H1 (cell line): ENCODE measurements around the gene SNX30. TPM values are rescaled to one million over a fixed set of nuclear protein-coding genes. Genes with fewer than 3 reads are reported as not detected.

ENCODE experiments used
- CTCF ChIA-PET: fragments of 300-600 bp; sonication (Branson Sonifier 250); formaldehyde crosslinking; loops from one replicate; lab custom pipeline; 2021; ENCODE audit not compliant: partially characterized antibody; lab: Charles Lee
- POLR2A ChIA-PET: fragments of 300-600 bp; sonication (Branson Sonifier 250); formaldehyde crosslinking; loops from one replicate; lab custom pipeline; 2021; ENCODE audit warnings: inconsistent platforms; ENCODE audit not compliant: partially characterized antibody; lab: Charles Lee
- DNase-seq, 2 experiments: peaks; one replicate each; pipeline versions ENCODE4 v3.0.0 to v3.0.0-alpha.2; 2010 to 2022; ENCODE audit warnings: low spot score in 2 of 2, low read depth in 1 of 2, mixed read lengths in 1 of 2
- FAIRE-seq: peaks from 2 replicates; lab custom pipeline; 2011; peaks lifted over from hg19 to GRCh38; lab: Jason Lieb, UNC
- H2AFZ ChIP-seq: 2 replicates; pipeline ENCODE4 v1.8.1; 2012; ENCODE audit warnings: low read length, inconsistent platforms
- H2AK5ac ChIP-seq: 2 replicates; pipeline ENCODE4 v1.6.1; 2013; ENCODE audit warnings: low read depth, low read length
- H2BK120ac ChIP-seq: replicated peaks from 2 replicates; pipeline ENCODE3; 2013; ENCODE audit warnings: low read depth, low read length, inconsistent platforms
- H2BK12ac ChIP-seq: 2 replicates; pipeline ENCODE4 v1.6.1; 2013; ENCODE audit warnings: low read depth, low read length
- H2BK15ac ChIP-seq: 2 replicates; pipeline ENCODE4 v1.6.1; 2013; ENCODE audit warnings: low read length
- H2BK20ac ChIP-seq: 2 replicates; pipeline ENCODE4 v1.6.1; 2013; ENCODE audit warnings: low read length
- H2BK5ac ChIP-seq: 2 replicates; pipeline ENCODE4 v1.6.1; 2013; ENCODE audit warnings: low read depth, low read length
- H3K14ac ChIP-seq: 2 replicates; pipeline ENCODE4 v1.6.1; 2013; ENCODE audit warnings: inconsistent platforms; ENCODE audit not compliant: insufficient read length
- H3K18ac ChIP-seq: 2 replicates; pipeline ENCODE4 v1.6.1; 2013; ENCODE audit warnings: low read length; ENCODE audit errors: extremely low read depth
- H3K23ac ChIP-seq: 2 replicates; pipeline ENCODE4 v1.6.1; 2013; ENCODE audit warnings: inconsistent platforms; ENCODE audit not compliant: insufficient read length
- H3K23me2 ChIP-seq: 2 replicates; pipeline ENCODE4 v1.6.1; 2013; ENCODE audit warnings: low read depth, low read length
- H3K27ac ChIP-seq: 2 replicates; pipeline ENCODE4 v1.6.1; 2011; ENCODE audit warnings: low read depth, low read length, inconsistent platforms
- H3K27me3 ChIP-seq, 4 experiments: replicated peaks in 1 of 4; 1 replicate in 1 of 4; 2 replicates in 3 of 4; pipeline versions ENCODE4 v1.6.1 to v1.8.1; 2011 to 2013; ENCODE audit warnings: low read length in 3 of 4, mild to moderate bottlenecking in 3 of 4, inconsistent platforms in 2 of 4, mixed read lengths in 2 of 4, moderate library complexity in 1 of 4; ENCODE audit not compliant: control insufficient read depth in 3 of 4, insufficient read depth in 3 of 4; ENCODE audit errors: extremely low read depth in 1 of 4
- H3K36me3 ChIP-seq, 4 experiments: 2 replicates each; pipeline versions ENCODE4 v1.6.1 to v1.8.1; 2011 to 2013; ENCODE audit warnings: mild to moderate bottlenecking in 4 of 4, low read length in 3 of 4, moderate library complexity in 2 of 4, control low read depth in 1 of 4, inconsistent platforms in 1 of 4; ENCODE audit not compliant: insufficient read depth in 4 of 4, control insufficient read depth in 2 of 4
- H3K4ac ChIP-seq: replicated peaks from 2 replicates; pipeline ENCODE3; 2013; ENCODE audit warnings: low read length, low read depth, mixed read lengths, inconsistent platforms; ENCODE audit not compliant: insufficient read length
- H3K4me1 ChIP-seq, 4 experiments: replicated peaks in 1 of 4; 1 replicate in 1 of 4; 2 replicates in 3 of 4; pipeline versions ENCODE4 v1.6.1 to v1.8.1; 2011 to 2013; ENCODE audit warnings: low read length in 3 of 4, inconsistent platforms in 2 of 4, mixed read lengths in 1 of 4; ENCODE audit not compliant: insufficient read depth in 4 of 4, control insufficient read depth in 3 of 4
- H3K4me2 ChIP-seq, 2 experiments: 2 replicates each; pipeline versions ENCODE4 v1.6.1 to v1.8.1; 2011 to 2013; ENCODE audit warnings: low read depth in 2 of 2, low read length in 2 of 2, control low read depth in 1 of 2, inconsistent platforms in 1 of 2, mild to moderate bottlenecking in 1 of 2; ENCODE audit not compliant: insufficient read depth in 1 of 2
- H3K4me3 ChIP-seq, 4 experiments: fragments of 200-600, 300-600 bp in 1 of 4; sonication (generic), shearing (Covaris generic), sonication (Bioruptor Twin) in 1 of 4; 2 replicates each; pipeline versions ENCODE4 v1.5.1 to v1.8.1; 2011 to 2016; ENCODE audit warnings: low read length in 4 of 4, low read depth in 3 of 4, control low read depth in 2 of 4, inconsistent platforms in 2 of 4, mild to moderate bottlenecking in 2 of 4, mixed read lengths in 1 of 4, moderate library complexity in 1 of 4; ENCODE audit not compliant: insufficient read depth in 2 of 4; ENCODE audit errors: extremely low read depth in 1 of 4
- H3K56ac ChIP-seq: replicated peaks from 2 replicates; pipeline ENCODE3; 2013; ENCODE audit warnings: low read depth, mild to moderate bottlenecking, mixed read lengths, low read length, inconsistent platforms; ENCODE audit not compliant: insufficient read length
- H3K79me1 ChIP-seq: 2 replicates; pipeline ENCODE4 v1.6.1; 2013; ENCODE audit warnings: low read depth, low read length, control low read depth
- H3K79me2 ChIP-seq, 2 experiments: 2 replicates each; pipeline versions ENCODE4 v1.6.1 to v1.8.1; 2012 to 2013; ENCODE audit warnings: low read length in 2 of 2, mild to moderate bottlenecking in 2 of 2, inconsistent platforms in 1 of 2; ENCODE audit not compliant: insufficient read depth in 2 of 2, control insufficient read depth in 1 of 2
- H3K9ac ChIP-seq, 4 experiments: replicated peaks in 1 of 4; 1 replicate in 1 of 4; 2 replicates in 3 of 4; pipeline versions ENCODE4 v1.6.1 to v1.8.1; 2011 to 2013; ENCODE audit warnings: low read depth in 3 of 4, low read length in 3 of 4, control low read depth in 2 of 4, mild to moderate bottlenecking in 2 of 4, moderate library complexity in 2 of 4, inconsistent platforms in 1 of 4; ENCODE audit errors: extremely low read depth in 1 of 4
- H3K9me3 ChIP-seq, 2 experiments: 2 replicates each; pipeline versions ENCODE4 v1.6.1 to v1.8.1; 2012 to 2013; ENCODE audit warnings: mild to moderate bottlenecking in 2 of 2, moderate library complexity in 2 of 2, control low read depth in 1 of 2, inconsistent platforms in 1 of 2, low read depth in 1 of 2, low read length in 1 of 2, mixed read lengths in 1 of 2; ENCODE audit not compliant: insufficient read depth in 2 of 2
- H4K20me1 ChIP-seq, 2 experiments: replicated peaks in 1 of 2; 2 replicates each; pipeline versions ENCODE3 to v1.8.1; 2011 to 2013; ENCODE audit warnings: inconsistent platforms in 2 of 2, low read length in 2 of 2, mild to moderate bottlenecking in 1 of 2; ENCODE audit not compliant: insufficient read depth in 2 of 2, control insufficient read depth in 1 of 2
- H4K5ac ChIP-seq: 2 replicates; pipeline ENCODE4 v1.6.1; 2013; ENCODE audit warnings: low read length, low read depth, mixed read lengths, inconsistent platforms; ENCODE audit not compliant: insufficient read length
- H4K8ac ChIP-seq: 2 replicates; pipeline ENCODE4 v1.8.0; 2013; ENCODE audit warnings: mild to moderate bottlenecking, moderate library complexity, low read length, inconsistent platforms; ENCODE audit not compliant: insufficient read depth; ENCODE audit errors: extremely low read depth
- H4K91ac ChIP-seq: replicated peaks from 2 replicates; pipeline ENCODE3; 2013; ENCODE audit warnings: low read length, mixed read lengths, inconsistent platforms; ENCODE audit not compliant: insufficient read length
- GABPA ChIP-seq: IDR thresholded peaks from 2 replicates; pipeline ENCODE4 v1.6.1; 2011; ENCODE audit warnings: mild to moderate bottlenecking, low read length, moderate library complexity, borderline replicate concordance; ENCODE audit not compliant: insufficient read depth
- HDAC6 ChIP-seq: IDR thresholded peaks from one replicate; pipeline ENCODE4 v1.7.1; 2012; ENCODE audit warnings: low read depth, mild to moderate bottlenecking, inconsistent platforms, low read length, moderate library complexity
- NRF1 ChIP-seq: IDR thresholded peaks from 2 replicates; pipeline ENCODE4 v1.6.1; 2011; ENCODE audit warnings: mild to moderate bottlenecking, low read depth, low read length, improper control_type of control experiment
- RAD21 ChIP-seq, 2 experiments: IDR thresholded peaks in 1 of 2; conservative IDR thresholded peaks in 1 of 2; 2 replicates each; pipeline ENCODE4 v1.6.1; 2011; ENCODE audit warnings: low read depth in 2 of 2, low read length in 2 of 2, improper control_type of control experiment in 1 of 2, inconsistent platforms in 1 of 2, mild to moderate bottlenecking in 1 of 2, moderate library complexity in 1 of 2
- RBBP5 ChIP-seq: IDR thresholded peaks from 2 replicates; pipeline ENCODE4 v1.7.1; 2012; ENCODE audit warnings: low read depth, mild to moderate bottlenecking, inconsistent platforms, low read length, moderate library complexity, borderline replicate concordance
- SP4 ChIP-seq: IDR thresholded peaks from 2 replicates; pipeline ENCODE4 v1.6.1; 2012; ENCODE audit warnings: low read length, inconsistent platforms
- TAF1 ChIP-seq: IDR thresholded peaks from 2 replicates; pipeline ENCODE4 v1.6.1; 2011; ENCODE audit warnings: mild to moderate bottlenecking, low read depth, low read length
- TAF7 ChIP-seq: optimal IDR thresholded peaks from 2 replicates; pipeline ENCODE3; 2011; ENCODE audit warnings: low read depth, mild to moderate bottlenecking, inconsistent platforms, low read length, moderate library complexity, borderline replicate concordance
- ZNF274 ChIP-seq: IDR thresholded peaks from 2 replicates; pipeline ENCODE4 v1.7.0; 2012; ENCODE audit warnings: low read length, borderline replicate concordance; ENCODE audit errors: extremely low read depth
- WGBS, 2 experiments: shearing (Covaris generic) in 1 of 2; methylation state at CpG; one replicate each; pipeline versions ENCODE4 v1.1.6 to v1.1.7; 2013 to 2015; ENCODE audit warnings: low lambda C conversion rate in 2 of 2, mixed read lengths in 2 of 2, inconsistent platforms in 1 of 2, low coverage in 1 of 2, missing lambda C conversion rate in 1 of 2; ENCODE audit not compliant: insufficient replicate concordance in 2 of 2, insufficient coverage in 1 of 2, insufficient read length in 1 of 2; ENCODE audit errors: extremely low coverage in 1 of 2, missing lambda C conversion rate in 1 of 2; 5-methylcytosine and 5-hydroxymethylcytosine counted together
- polyA plus RNA-seq, 7 experiments: library from polyadenylated mRNA; depleted of rRNA in 3 of 7; stranded (reverse) in 5 of 7; unstranded in 2 of 7; fragments of >200 nt in 5 of 7; fragments of 200-250 nt in 2 of 7; gene quantifications; 1 replicate in 5 of 7; 2 replicates in 1 of 7; 4 replicates in 1 of 7; pipeline versions ENCODE4 v1.2.1 to v1.2.3, GENCODE V29; 2011 to 2013; ENCODE audit warnings: missing spikeins in 2 of 7, mixed read lengths in 2 of 7
- total RNA-seq: library from RNA; stranded (reverse); fragmentation: NEBNext Ultra II Directional; extraction: Animal tissue kit (Norgen Biotek cat#: 25700); gene quantifications from 2 replicates; pipeline ENCODE4 v1.2.1, GENCODE V29; 2021

Gene SNX30
- total and polyA plus RNA-seq, 2 of the 8 experiments (the other 6 are each of a cell fraction or from before 2014, with no cell fraction given), result 4.0 to 12.2 TPM

DNA sequence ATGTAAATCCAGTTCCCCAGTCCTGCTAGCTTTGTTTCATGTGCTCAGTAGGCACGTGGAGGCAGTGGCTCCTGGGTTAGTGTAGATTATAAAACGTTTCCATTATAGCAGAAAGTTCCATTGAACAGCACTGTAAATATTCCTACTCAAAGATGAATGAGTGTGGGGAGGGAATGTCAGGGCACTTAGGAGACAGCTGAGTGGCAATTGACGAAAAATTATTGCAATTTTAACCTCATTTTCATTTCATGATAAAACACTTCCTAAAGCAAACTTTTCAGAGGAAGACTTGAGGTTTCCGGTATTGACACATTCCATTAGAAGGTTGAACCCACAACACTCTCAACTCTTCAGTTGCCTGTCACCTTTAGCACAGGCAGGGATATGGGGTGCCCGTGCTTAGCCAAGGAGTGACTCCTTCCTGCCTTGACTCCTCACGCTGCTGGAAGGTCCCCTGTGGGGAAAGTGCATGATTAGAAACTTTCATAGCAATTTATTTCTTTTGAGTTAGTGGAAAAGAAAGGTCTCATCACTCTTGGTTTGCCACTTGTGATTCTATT, 98.9 kb downstream of the SNX30 start:
- Histone ChIP-seq H2BK15ac (no peak overlapping the region), H3K4ac (no peak overlapping the region), H3K9ac (no peak overlapping the region), H2BK12ac (no peak overlapping the region), H3K4me2 (no peak overlapping the region), H3K79me1 (peaks cover 2% of the 10 kb centered on the region; the same call in 1 of the 2 replicates), H3K36me3 (no peaks in the 10 kb centered on the region; a peak in 1 of 8 replicates), H2BK20ac (no peak overlapping the region), H3K27me3 (no peaks in the 10 kb centered on the region), H3K27ac (no peak overlapping the region), H3K18ac (no peak overlapping the region), H4K5ac (no peak overlapping the region), H2BK120ac (no peak overlapping the region), H2AK5ac (no peak overlapping the region), H3K56ac (no peak overlapping the region), H3K4me3 (no peak overlapping the region), H4K8ac (no peak overlapping the region), H2AFZ (no peak overlapping the region), H3K4me1 (peaks cover 7 to 19% (median 13%) of the 10 kb centered on the region in 4 experiments), H3K23ac (no peak overlapping the region), H3K23me2 (0 out of 2 replicates have a peak, but pooled peaks cover 2% of the 10 kb centered on the region), H4K20me1 (peaks cover 2 to 4% of the 10 kb centered on the region in 2 experiments), H4K91ac (no peak overlapping the region), H3K14ac (no peak overlapping the region), H3K9me3 (no peaks in the 10 kb centered on the region), H2BK5ac (no peak overlapping the region), H3K79me2 (no peaks in the 10 kb centered on the region)
- 80% methylated on average over 6 of the region's 6 CpGs; no CpG with 5 or more reads in 1 of the 2 experiments for WGBS, 2 experiments
- CTCF ChIA-PET, result interaction anchor here (0.6 to 4.5 kb wide), 5 partner anchors 9 to 53 kb away, joined by 3 to 25 read pairs (median 4); no protein-coding TSS in a partner anchor
- no peak for FAIRE-seq
- no peak for DNase-seq
- TF ChIP-seq RBBP5 (no peak), ZNF274 (no peak), SP4 (no peak), TAF1 (no peak), RAD21 (IDR thresholded peaks at IDR 0.05 in 1 of 2, conservative IDR thresholded peaks at IDR 0.05 in 1 of 2; ENCODE audit: low read depth in 2 of 2, low read length in 2 of 2) (no peak), NRF1 (no peak), GABPA (no peak), TAF7 (no peak), HDAC6 (no peak)
- POLR2A ChIA-PET, result no interaction called here
